HUES6 (cell line): ENCODE measurements around the gene ATXN7.

ENCODE experiments used
- H3K27ac ChIP-seq: 2 replicates; pipeline ENCODE4 v1.7.0; 2013; ENCODE audit warnings: low read depth, mild to moderate bottlenecking, low read length, inconsistent platforms
- H3K27me3 ChIP-seq: 2 replicates; pipeline ENCODE4 v1.6.1; 2013; ENCODE audit warnings: low read length; ENCODE audit not compliant: control insufficient read depth, insufficient read depth
- H3K36me3 ChIP-seq: 2 replicates; pipeline ENCODE4 v1.6.1; 2013; ENCODE audit warnings: low read length; ENCODE audit not compliant: control insufficient read depth, insufficient read depth
- H3K4me1 ChIP-seq: 2 replicates; pipeline ENCODE4 v1.6.1; 2013; ENCODE audit warnings: low read length; ENCODE audit not compliant: control insufficient read depth, insufficient read depth
- H3K4me3 ChIP-seq: 2 replicates; pipeline ENCODE4 v1.5.1; 2013; ENCODE audit warnings: low read depth, low read length
- H3K9ac ChIP-seq: one replicate; pipeline ENCODE4 v1.6.1; 2013; ENCODE audit warnings: mild to moderate bottlenecking, low read length
- H3K9me3 ChIP-seq: 2 replicates; pipeline ENCODE4 v1.6.1; 2013; ENCODE audit warnings: low read depth, low read length; ENCODE audit not compliant: control insufficient read depth, insufficient read depth

The ATXN7 gene

GRCh38 chr3:63976872-63977200, 113.2 kb downstream of the ATXN7 start:
- Histone ChIP-seq H3K4me1 (peaks cover 13% of the 10 kb centered on the region), H3K27me3 (no peaks in the 10 kb centered on the region), H3K4me3 (no peak overlapping the region), H3K9me3 (no peaks in the 10 kb centered on the region), H3K27ac (no peak overlapping the region), H3K36me3 (peaks cover 21% of the 10 kb centered on the region), H3K9ac (no peak overlapping the region)

- H3K27ac ChIP-seq = no peak overlapping the region
- H3K4me1 ChIP-seq = peaks cover 3% of the 10 kb centered on the region
- H3K4me3 ChIP-seq = no peak overlapping the region
- H3K27me3 ChIP-seq = no peaks in the 10 kb centered on the region
- no peak overlapping the region for H3K9ac ChIP-seq
- peaks cover 26% of the 10 kb centered on the region for H3K36me3 ChIP-seq
- no peaks in the 10 kb centered on the region for H3K9me3 ChIP-seq
Observed at GRCh38 chr3:63977893-63978292, 114.2 kb downstream of the ATXN7 start.

GRCh38 chr3:63979093-63979885, 115.6 kb downstream of the ATXN7 start:
- no peaks in the 10 kb centered on the region for H3K9me3 ChIP-seq
- no peak overlapping the region for H3K4me3 ChIP-seq
- H3K9ac ChIP-seq = no peak overlapping the region
- peaks cover 28% of the 10 kb centered on the region for H3K36me3 ChIP-seq
- H3K27me3 ChIP-seq = no peaks in the 10 kb centered on the region
- no peaks in the 10 kb centered on the region for H3K4me1 ChIP-seq
- H3K27ac ChIP-seq = no peak overlapping the region

- no peaks in the 10 kb centered on the region for H3K27me3 ChIP-seq
- H3K36me3 ChIP-seq = peaks cover 28% of the 10 kb centered on the region
- no peak overlapping the region for H3K9ac ChIP-seq
- H3K9me3 ChIP-seq = no peaks in the 10 kb centered on the region
- no peak overlapping the region for H3K4me3 ChIP-seq
- no peaks in the 10 kb centered on the region for H3K4me1 ChIP-seq
- H3K27ac ChIP-seq = no peak overlapping the region
Observed at GRCh38 chr3:63980019-63980418, 116.4 kb downstream of the ATXN7 start.

- Histone ChIP-seq H3K27ac (no peak overlapping the region), H3K9ac (no peak overlapping the region), H3K4me1 (0 out of 2 replicates have a peak, but pooled peaks cover 1% of the 10 kb centered on the region), H3K4me3 (no peak overlapping the region), H3K27me3 (no peaks in the 10 kb centered on the region), H3K9me3 (no peaks in the 10 kb centered on the region), H3K36me3 (peaks cover 28% of the 10 kb centered on the region)
Observed at GRCh38 chr3:63980830-63981498, 117.3 kb downstream of the ATXN7 start.

GRCh38 chr3:63981980-63982379, 118.3 kb downstream of the ATXN7 start:
- no peak overlapping the region for H3K4me3 ChIP-seq
- no peaks in the 10 kb centered on the region for H3K9me3 ChIP-seq
- no peak overlapping the region for H3K27ac ChIP-seq
- H3K36me3 ChIP-seq = peaks cover 28% of the 10 kb centered on the region
- H3K4me1 ChIP-seq = 0 out of 2 replicates have a peak, but pooled peaks cover 4% of the 10 kb centered on the region
- H3K27me3 ChIP-seq = no peaks in the 10 kb centered on the region
- H3K9ac ChIP-seq = no peak overlapping the region

GRCh38 chr3:63984391-63984790, 120.7 kb downstream of the ATXN7 start:
- Histone ChIP-seq H3K9me3 (no peaks in the 10 kb centered on the region), H3K27me3 (no peaks in the 10 kb centered on the region), H3K4me1 (0 out of 2 replicates have a peak, but pooled peaks cover 4% of the 10 kb centered on the region), H3K27ac (no peak overlapping the region), H3K36me3 (peaks cover 43% of the 10 kb centered on the region), H3K4me3 (no peak overlapping the region), H3K9ac (no peak overlapping the region)

- no peaks in the 10 kb centered on the region for H3K9me3 ChIP-seq
- H3K27ac ChIP-seq = no peak overlapping the region
- H3K9ac ChIP-seq = no peak overlapping the region
- H3K4me1 ChIP-seq = 0 out of 2 replicates have a peak, but pooled peaks cover 4% of the 10 kb centered on the region
- H3K36me3 ChIP-seq = peaks cover 45% of the 10 kb centered on the region
- no peak overlapping the region for H3K4me3 ChIP-seq
- no peaks in the 10 kb centered on the region for H3K27me3 ChIP-seq
Observed at GRCh38 chr3:63986146-63986545, 122.5 kb downstream of the ATXN7 start.

GRCh38 chr3:63986831-63987230, 123.2 kb downstream of the ATXN7 start:
- peaks cover 45% of the 10 kb centered on the region for H3K36me3 ChIP-seq

GRCh38 chr3:63988943-63989342, 125.3 kb downstream of the ATXN7 start:
- no peak overlapping the region for H3K9ac ChIP-seq
- H3K4me1 ChIP-seq = peaks cover 6% of the 10 kb centered on the region; the same call in 1 of the 2 replicates
- no peak overlapping the region for H3K27ac ChIP-seq
- H3K4me3 ChIP-seq = no peak overlapping the region
- H3K27me3 ChIP-seq = no peaks in the 10 kb centered on the region
- no peaks in the 10 kb centered on the region for H3K9me3 ChIP-seq
- peaks cover 41% of the 10 kb centered on the region for H3K36me3 ChIP-seq

More at GRCh38 chr3:63986831-63987230, 123.2 kb downstream of the ATXN7 start:
- 0 out of 2 replicates have a peak, but pooled peaks cover 4% of the 10 kb centered on the region for H3K4me1 ChIP-seq
- H3K27me3 ChIP-seq = no peaks in the 10 kb centered on the region
- no peak overlapping the region for H3K27ac ChIP-seq
- H3K9ac ChIP-seq = no peak overlapping the region
- H3K9me3 ChIP-seq = no peaks in the 10 kb centered on the region
- no peak overlapping the region for H3K4me3 ChIP-seq

- H3K9me3 ChIP-seq = no peaks in the 10 kb centered on the region
- no peak overlapping the region for H3K4me3 ChIP-seq
- peaks cover 43% of the 10 kb centered on the region for H3K36me3 ChIP-seq
- H3K27ac ChIP-seq = no peak overlapping the region
- peaks cover 6% of the 10 kb centered on the region; the same call in 1 of the 2 replicates for H3K4me1 ChIP-seq
- H3K27me3 ChIP-seq = no peaks in the 10 kb centered on the region
- no peak overlapping the region for H3K9ac ChIP-seq
Observed at GRCh38 chr3:63990204-63990603, 126.5 kb downstream of the ATXN7 start.
